ENCODE data around the gene ITGB4. TPM values are rescaled to one million over a fixed set of nuclear protein-coding genes. Genes with fewer than 3 reads are reported as not detected.

Gene ITGB4
- polyA plus RNA-seq, 1 of the 3 experiments (the other 2 are of a cell fraction): 7.0 TPM

DNA sequence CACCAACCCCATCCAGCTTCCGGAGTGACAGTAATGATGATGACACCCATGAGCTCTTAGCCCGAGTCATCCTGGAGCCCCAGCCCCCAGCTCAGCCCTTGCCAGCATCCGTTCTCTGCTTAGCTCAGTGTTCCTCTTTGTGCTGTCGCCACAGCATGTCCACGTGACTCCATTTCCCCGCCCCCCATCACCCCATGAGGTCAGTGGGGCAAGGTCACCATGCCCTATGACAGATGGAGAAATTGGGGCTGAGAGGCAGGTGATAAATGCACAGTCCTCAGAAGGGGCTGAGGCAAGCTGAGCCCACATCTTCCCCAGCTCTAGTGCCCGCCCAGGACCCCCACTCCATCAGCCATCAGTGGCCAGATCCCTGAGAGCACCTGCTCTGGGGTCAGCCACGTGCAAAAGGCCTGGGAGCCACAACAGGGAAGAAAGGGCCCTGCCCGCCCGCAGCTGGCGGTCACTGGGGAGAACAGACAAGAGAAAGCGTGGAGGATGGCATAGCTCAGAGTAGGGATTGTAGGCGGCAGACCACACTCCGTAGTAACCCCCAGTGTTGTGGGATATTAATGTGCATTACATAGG, 17.1 kb downstream of the ITGB4 start:
- Histone ChIP-seq H3K4me3 (ENCODE audit: low read depth in 2 of 2, low read length in 1 of 2) (no peak overlapping the region), H3K79me2 (ENCODE audit: insufficient read depth) (no peaks in the 10 kb centered on the region), H3K36me3 (replicated peaks in 1 of 2; ENCODE audit: control insufficient read depth in 1 of 2, insufficient read depth in 2 of 2, low read length in 1 of 2) (no peaks in the 10 kb centered on the region), H3K4me1 (ENCODE audit: control insufficient read depth in 1 of 2, insufficient read depth in 2 of 2, low read depth in 1 of 2, low read length in 1 of 2) (no peaks in the 10 kb centered on the region; a peak in 1 of 4 replicates), H3F3A (replicated peaks; ENCODE audit: insufficient read depth) (no peaks in the 10 kb centered on the region), H3K27ac (ENCODE audit: low read depth in 2 of 2, low read length in 1 of 2) (no peak overlapping the region), H3K9me2 (no peaks in the 10 kb centered on the region), H3K27me3 (ENCODE audit: insufficient read depth) (no peaks in the 10 kb centered on the region), H3K9ac (no peak overlapping the region), H2AFZ (ENCODE audit: low read depth) (no peak overlapping the region), H3K9me3 (no peaks in the 10 kb centered on the region), H4K20me1 (ENCODE audit: insufficient read depth) (no peaks in the 10 kb centered on the region), H3K4me2 (no peak overlapping the region)
- DNase-seq: no peak
- POLR2A ChIA-PET: no interaction called here
- CTCF ChIA-PET: interaction anchor here (0.8 to 31.4 kb wide), 8 partner anchors 8 to 105 kb away, joined by 3 to 1370 read pairs (median 4); partner anchors contain the start of gene SMIM5
- TF ChIP-seq, protein P1, sequence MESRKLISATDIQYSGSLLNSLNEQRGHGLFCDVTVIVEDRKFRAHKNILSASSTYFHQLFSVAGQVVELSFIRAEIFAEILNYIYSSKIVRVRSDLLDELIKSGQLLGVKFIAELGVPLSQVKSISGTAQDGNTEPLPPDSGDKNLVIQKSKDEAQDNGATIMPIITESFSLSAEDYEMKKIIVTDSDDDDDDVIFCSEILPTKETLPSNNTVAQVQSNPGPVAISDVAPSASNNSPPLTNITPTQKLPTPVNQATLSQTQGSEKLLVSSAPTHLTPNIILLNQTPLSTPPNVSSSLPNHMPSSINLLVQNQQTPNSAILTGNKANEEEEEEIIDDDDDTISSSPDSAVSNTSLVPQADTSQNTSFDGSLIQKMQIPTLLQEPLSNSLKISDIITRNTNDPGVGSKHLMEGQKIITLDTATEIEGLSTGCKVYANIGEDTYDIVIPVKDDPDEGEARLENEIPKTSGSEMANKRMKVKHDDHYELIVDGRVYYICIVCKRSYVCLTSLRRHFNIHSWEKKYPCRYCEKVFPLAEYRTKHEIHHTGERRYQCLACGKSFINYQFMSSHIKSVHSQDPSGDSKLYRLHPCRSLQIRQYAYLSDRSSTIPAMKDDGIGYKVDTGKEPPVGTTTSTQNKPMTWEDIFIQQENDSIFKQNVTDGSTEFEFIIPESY (IDR thresholded peaks at IDR 0.05; ENCODE audit: borderline replicate concordance, low read depth): no peak
- TF ChIP-seq GABPA (IDR thresholded peaks at IDR 0.05; ENCODE audit: low read depth): no peak
- TF ChIP-seq, protein P2, sequence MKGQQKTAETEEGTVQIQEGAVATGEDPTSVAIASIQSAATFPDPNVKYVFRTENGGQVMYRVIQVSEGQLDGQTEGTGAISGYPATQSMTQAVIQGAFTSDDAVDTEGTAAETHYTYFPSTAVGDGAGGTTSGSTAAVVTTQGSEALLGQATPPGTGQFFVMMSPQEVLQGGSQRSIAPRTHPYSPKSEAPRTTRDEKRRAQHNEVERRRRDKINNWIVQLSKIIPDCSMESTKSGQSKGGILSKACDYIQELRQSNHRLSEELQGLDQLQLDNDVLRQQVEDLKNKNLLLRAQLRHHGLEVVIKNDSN (IDR thresholded peaks at IDR 0.05; ENCODE audit: borderline replicate concordance, low read depth): peak; percentile 77; the same call in 1 of the 2 replicates
- WGBS (ENCODE audit: low lambda C conversion rate): 72% methylated on average over 14 of the region's 14 CpGs

DNA sequence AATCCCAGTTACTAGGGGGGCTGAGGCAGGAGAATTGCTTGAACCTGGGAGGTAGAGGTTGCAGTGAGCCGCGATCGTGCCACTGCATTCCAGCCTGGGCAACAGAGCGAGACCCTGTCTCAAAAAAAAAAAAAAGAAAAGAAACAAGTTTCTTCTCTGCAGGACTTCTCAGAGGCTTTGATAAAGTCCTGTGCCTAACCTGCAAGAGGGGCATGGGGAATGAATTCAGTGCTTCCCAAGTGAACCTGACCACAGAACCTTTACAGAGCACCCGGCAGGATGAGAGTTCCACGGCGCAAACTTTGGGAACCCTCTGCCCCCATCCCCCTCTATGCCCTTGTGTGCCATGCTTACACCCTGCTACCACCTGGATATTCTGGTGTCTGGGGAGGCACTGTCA, 17.9 kb downstream of the ITGB4 start:
- 89% methylated on average over 6 of the region's 7 CpGs for WGBS (ENCODE audit: low lambda C conversion rate)

More for the DNA sequence above, 17.9 kb downstream of the ITGB4 start:
- Histone ChIP-seq H3K9me2 (no peaks in the 10 kb centered on the region), H3K4me1 (ENCODE audit: control insufficient read depth in 1 of 2, insufficient read depth in 2 of 2, low read depth in 1 of 2, low read length in 1 of 2) (no peaks in the 10 kb centered on the region; a peak in 1 of 4 replicates), H3K9ac (no peak overlapping the region), H3K9me3 (no peaks in the 10 kb centered on the region), H2AFZ (ENCODE audit: low read depth) (no peak overlapping the region), H3K4me2 (no peak overlapping the region), H3K36me3 (replicated peaks in 1 of 2; ENCODE audit: control insufficient read depth in 1 of 2, insufficient read depth in 2 of 2, low read length in 1 of 2) (no peaks in the 10 kb centered on the region), H3K27ac (ENCODE audit: low read depth in 2 of 2, low read length in 1 of 2) (no peak overlapping the region), H3K27me3 (ENCODE audit: insufficient read depth) (no peaks in the 10 kb centered on the region), H3K79me2 (ENCODE audit: insufficient read depth) (no peaks in the 10 kb centered on the region), H3F3A (replicated peaks; ENCODE audit: insufficient read depth) (no peaks in the 10 kb centered on the region), H4K20me1 (ENCODE audit: insufficient read depth) (no peaks in the 10 kb centered on the region), H3K4me3 (ENCODE audit: low read depth in 2 of 2, low read length in 1 of 2) (no peak overlapping the region)
- TF ChIP-seq NFIC (IDR thresholded peaks at IDR 0.05; ENCODE audit: borderline replicate concordance) (no peak), MEF2A (IDR thresholded peaks at IDR 0.05; ENCODE audit: borderline replicate concordance, low read depth) (no peak), GABPA (IDR thresholded peaks at IDR 0.05; ENCODE audit: low read depth) (no peak), ELF1 (IDR thresholded peaks at IDR 0.05) (no peak), CHD2 (IDR thresholded peaks at IDR 0.05; ENCODE audit: low read length, partially characterized antibody) (no peak), NRF1 (IDR thresholded peaks at IDR 0.05; ENCODE audit: low read depth, low read length) (no peak), JUND (IDR thresholded peaks at IDR 0.05) (no peak), MXI1 (IDR thresholded peaks at IDR 0.05; ENCODE audit: low read depth, low read length) (no peak), RCOR1 (IDR thresholded peaks at IDR 0.05; ENCODE audit: low read length) (no peak), RAD21 (IDR thresholded peaks at IDR 0.05; ENCODE audit: low read length) (no peak)
- TF ChIP-seq, protein P2 (IDR thresholded peaks at IDR 0.05; ENCODE audit: borderline replicate concordance, low read depth): no peak
- TF ChIP-seq, protein P3, sequence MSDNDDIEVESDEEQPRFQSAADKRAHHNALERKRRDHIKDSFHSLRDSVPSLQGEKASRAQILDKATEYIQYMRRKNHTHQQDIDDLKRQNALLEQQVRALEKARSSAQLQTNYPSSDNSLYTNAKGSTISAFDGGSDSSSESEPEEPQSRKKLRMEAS (IDR thresholded peaks at IDR 0.05; ENCODE audit: low read depth): no peak
- TF ChIP-seq, protein P4, sequence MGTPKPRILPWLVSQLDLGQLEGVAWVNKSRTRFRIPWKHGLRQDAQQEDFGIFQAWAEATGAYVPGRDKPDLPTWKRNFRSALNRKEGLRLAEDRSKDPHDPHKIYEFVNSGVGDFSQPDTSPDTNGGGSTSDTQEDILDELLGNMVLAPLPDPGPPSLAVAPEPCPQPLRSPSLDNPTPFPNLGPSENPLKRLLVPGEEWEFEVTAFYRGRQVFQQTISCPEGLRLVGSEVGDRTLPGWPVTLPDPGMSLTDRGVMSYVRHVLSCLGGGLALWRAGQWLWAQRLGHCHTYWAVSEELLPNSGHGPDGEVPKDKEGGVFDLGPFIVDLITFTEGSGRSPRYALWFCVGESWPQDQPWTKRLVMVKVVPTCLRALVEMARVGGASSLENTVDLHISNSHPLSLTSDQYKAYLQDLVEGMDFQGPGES (IDR thresholded peaks at IDR 0.05; ENCODE audit: low read depth, low read length): no peak
- TF ChIP-seq, protein P1 (IDR thresholded peaks at IDR 0.05; ENCODE audit: borderline replicate concordance, low read depth): no peak
- TF ChIP-seq, protein P5, sequence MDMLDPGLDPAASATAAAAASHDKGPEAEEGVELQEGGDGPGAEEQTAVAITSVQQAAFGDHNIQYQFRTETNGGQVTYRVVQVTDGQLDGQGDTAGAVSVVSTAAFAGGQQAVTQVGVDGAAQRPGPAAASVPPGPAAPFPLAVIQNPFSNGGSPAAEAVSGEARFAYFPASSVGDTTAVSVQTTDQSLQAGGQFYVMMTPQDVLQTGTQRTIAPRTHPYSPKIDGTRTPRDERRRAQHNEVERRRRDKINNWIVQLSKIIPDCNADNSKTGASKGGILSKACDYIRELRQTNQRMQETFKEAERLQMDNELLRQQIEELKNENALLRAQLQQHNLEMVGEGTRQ (IDR thresholded peaks at IDR 0.05; ENCODE audit: borderline replicate concordance, low read depth, low read length): no peak
- TF ChIP-seq, protein P6, sequence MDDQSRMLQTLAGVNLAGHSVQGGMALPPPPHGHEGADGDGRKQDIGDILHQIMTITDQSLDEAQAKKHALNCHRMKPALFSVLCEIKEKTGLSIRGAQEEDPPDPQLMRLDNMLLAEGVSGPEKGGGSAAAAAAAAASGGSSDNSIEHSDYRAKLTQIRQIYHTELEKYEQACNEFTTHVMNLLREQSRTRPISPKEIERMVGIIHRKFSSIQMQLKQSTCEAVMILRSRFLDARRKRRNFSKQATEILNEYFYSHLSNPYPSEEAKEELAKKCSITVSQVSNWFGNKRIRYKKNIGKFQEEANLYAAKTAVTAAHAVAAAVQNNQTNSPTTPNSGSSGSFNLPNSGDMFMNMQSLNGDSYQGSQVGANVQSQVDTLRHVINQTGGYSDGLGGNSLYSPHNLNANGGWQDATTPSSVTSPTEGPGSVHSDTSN (IDR thresholded peaks at IDR 0.05): no peak
- no peak for DNase-seq
- ChIA-PET CTCF (interaction anchor here (0.9 to 31.4 kb wide), 6 partner anchors 7 to 221 kb away, joined by 3 to 1370 read pairs (median 10); partner anchors contain the start of gene SMIM5), POLR2A (no interaction called here)

Measured in SK-N-SH (cell line).